SK-N-SH treated with all-trans-retinoic acid at 6 μM for 48 hours (cell line): ENCODE data around the gene FBXO17.

Source experiments
- SNAI2 ChIP-seq: fragments of 250-450 bp; sonication (Bioruptor Pico); IDR thresholded peaks from 2 replicates; pipeline ENCODE4 v1.5.0; 2020; ENCODE audit warnings: mild to moderate bottlenecking, moderate library complexity
- TCF4 ChIP-seq: fragments of 250-450 bp; sonication (Bioruptor Pico); IDR thresholded peaks from 2 replicates; pipeline ENCODE4 v1.8.0; 2021; ENCODE audit warnings: mild to moderate bottlenecking, moderate library complexity, borderline replicate concordance
- TOX ChIP-seq: fragments of 250-450 bp; sonication (Bioruptor Pico); IDR thresholded peaks from 2 replicates; pipeline ENCODE4 v1.8.0; 2021; ENCODE audit warnings: mild to moderate bottlenecking, moderate library complexity, borderline replicate concordance
- ZC3H10 ChIP-seq: fragments of 250-450 bp; sonication (Bioruptor Pico); IDR thresholded peaks from 2 replicates; pipeline ENCODE4 v1.5.1; 2021; ENCODE audit warnings: mild to moderate bottlenecking, moderate library complexity
- TF ChIP-seq, protein P1 (sequence below): fragments of 250-450 bp; sonication (Bioruptor Pico); IDR thresholded peaks from 2 replicates; pipeline ENCODE4 v1.8.0; 2021; ENCODE audit warnings: low read depth, mild to moderate bottlenecking, moderate library complexity, borderline replicate concordance

DNA sequence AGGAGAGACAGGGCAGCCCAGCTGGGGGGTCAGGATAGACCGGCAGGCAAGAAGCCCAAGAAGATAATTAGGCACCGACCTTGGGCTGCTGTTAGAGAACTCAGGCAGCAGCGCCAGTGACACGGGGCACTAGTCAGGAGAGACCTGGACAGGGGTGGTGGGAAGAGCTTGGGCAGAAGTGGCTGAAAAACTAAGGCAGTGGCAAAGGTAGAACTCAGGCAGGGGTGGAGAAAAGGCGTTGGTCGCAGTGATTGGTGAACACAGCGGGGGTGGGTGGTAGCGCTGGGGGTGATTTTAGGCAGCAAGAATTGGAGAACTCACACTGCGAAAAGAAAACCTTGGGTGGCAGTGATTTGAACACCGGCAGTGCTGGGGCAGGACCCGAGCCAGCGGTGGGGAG, 67.9 kb downstream of the FBXO17 start:
- TF ChIP-seq TCF4 (no peak), SNAI2 (CRISPR knock-in tag) (no peak), TOX (CRISPR knock-in tag) (no peak), ZC3H10 (CRISPR knock-in tag) (no peak)
- TF ChIP-seq, protein P1, sequence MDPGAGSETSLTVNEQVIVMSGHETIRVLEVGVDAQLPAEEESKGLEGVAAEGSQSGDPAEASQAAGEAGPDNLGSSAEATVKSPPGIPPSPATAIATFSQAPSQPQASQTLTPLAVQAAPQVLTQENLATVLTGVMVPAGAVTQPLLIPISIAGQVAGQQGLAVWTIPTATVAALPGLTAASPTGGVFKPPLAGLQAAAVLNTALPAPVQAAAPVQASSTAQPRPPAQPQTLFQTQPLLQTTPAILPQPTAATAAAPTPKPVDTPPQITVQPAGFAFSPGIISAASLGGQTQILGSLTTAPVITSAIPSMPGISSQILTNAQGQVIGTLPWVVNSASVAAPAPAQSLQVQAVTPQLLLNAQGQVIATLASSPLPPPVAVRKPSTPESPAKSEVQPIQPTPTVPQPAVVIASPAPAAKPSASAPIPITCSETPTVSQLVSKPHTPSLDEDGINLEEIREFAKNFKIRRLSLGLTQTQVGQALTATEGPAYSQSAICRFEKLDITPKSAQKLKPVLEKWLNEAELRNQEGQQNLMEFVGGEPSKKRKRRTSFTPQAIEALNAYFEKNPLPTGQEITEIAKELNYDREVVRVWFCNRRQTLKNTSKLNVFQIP (CRISPR knock-in tag), result no peak
